Activated T-helper 2 cell treated with anti-CD3 and anti-CD28 coated beads, Interferon-gamma antibody, Interleukin-2, Interleukin-4, amounts not matched to agents 10 μg/mL and 5 μg/mL and 100 μg/mL, durations not matched to agents 14 hours and 24 hours and 36 hours (primary cell): ENCODE results near the gene SLC41A1. TPM values are rescaled to one million over a fixed set of nuclear protein-coding genes. Genes with fewer than 3 reads are reported as not detected.
A peak's percentile ranks its signal among the peaks of the same experiment; 100 is the strongest.

ENCODE experiments used
- DNase-seq: peaks from one replicate; pipeline ENCODE4 v3.0.0; 2021; ENCODE audit warnings: low spot score
- H3K27ac Mint-ChIP-seq: one replicate; pipeline ENCODE4 v1.8.0; 2021; ENCODE audit warnings: mixed read lengths
- H3K27me3 Mint-ChIP-seq: one replicate; pipeline ENCODE4 v1.8.0; 2021; ENCODE audit warnings: low read depth, mixed read lengths
- H3K36me3 Mint-ChIP-seq: one replicate; pipeline ENCODE4 v1.8.0; 2021; ENCODE audit warnings: low read depth, mixed read lengths
- H3K4me1 Mint-ChIP-seq: one replicate; pipeline ENCODE4 v1.8.0; 2021; ENCODE audit warnings: low read depth, mixed read lengths
- H3K4me3 Mint-ChIP-seq: one replicate; pipeline ENCODE4 v1.8.0; 2021; ENCODE audit warnings: low read depth, mild to moderate bottlenecking, moderate library complexity, mixed read lengths
- H3K9me3 Mint-ChIP-seq: one replicate; pipeline ENCODE4 v1.8.0; 2021; ENCODE audit warnings: mixed read lengths
- intact Hi-C: fragments of 100-400 bp; cut with micrococcal nuclease; formaldehyde crosslinking; loops from one replicate; pipeline ENCODE4 v1.15.1; 2023
- total RNA-seq: library from RNA; stranded (reverse); gene quantifications from 2 replicates; pipeline ENCODE4 v1.2.3, GENCODE V29; 2022

SLC41A1 gene
- total RNA-seq, 1 donor from 2014 or later: 46.9 TPM

DNA sequence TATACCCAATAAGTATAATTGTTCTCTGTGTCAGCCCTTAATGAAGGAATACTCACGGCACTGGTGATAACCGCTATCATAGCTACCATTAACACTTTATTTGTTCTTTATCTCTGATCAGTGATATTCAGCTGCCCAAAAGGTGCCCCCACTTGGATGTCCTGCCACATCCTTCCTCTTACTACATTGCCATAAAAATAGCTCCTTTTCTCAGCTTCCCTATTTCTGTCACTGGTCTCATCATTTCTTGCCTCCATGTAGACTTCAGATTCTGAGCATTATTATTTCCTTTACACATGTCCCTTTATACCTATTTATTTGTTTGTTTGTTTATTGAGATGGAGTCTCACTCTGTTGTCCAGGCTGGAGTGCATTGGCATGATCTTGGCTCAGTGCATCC lies 35.0 kb downstream of the SLC41A1 start:
- no peak for DNase-seq
- Mint-ChIP-seq H3K4me1 (peaks cover 39% of the 10 kb centered on the region), H3K9me3 (no peaks in the 10 kb centered on the region), H3K27ac (no peak overlapping the region), H3K27me3 (peaks cover 4% of the 10 kb centered on the region), H3K4me3 (no peak overlapping the region), H3K36me3 (peaks cover 9% of the 10 kb centered on the region)
- intact Hi-C loops: no loop called here

DNA sequence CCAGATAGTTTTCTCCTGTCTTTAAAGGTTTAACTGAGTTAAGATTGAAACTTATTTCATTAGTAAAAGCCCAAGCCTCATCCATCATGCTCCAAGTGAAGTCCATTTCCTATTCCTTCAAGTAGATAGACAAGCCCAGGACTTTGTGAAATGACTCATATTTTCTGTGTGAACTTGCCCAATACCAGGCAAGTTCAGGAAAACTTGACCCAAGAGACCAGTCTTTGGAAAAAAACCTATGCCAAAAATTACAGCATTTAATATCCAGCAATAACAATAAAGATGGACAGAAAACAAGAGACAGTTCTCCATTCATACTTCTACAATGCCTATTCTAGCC lies 37.3 kb downstream of the SLC41A1 start:
- peak overlapping the region; percentile 93 for H3K27ac Mint-ChIP-seq
- H3K27me3 Mint-ChIP-seq: peaks cover 4% of the 10 kb centered on the region
- H3K9me3 Mint-ChIP-seq: no peaks in the 10 kb centered on the region
- peaks cover 51% of the 10 kb centered on the region for H3K4me1 Mint-ChIP-seq
- peak overlapping the region; percentile 96 for H3K4me3 Mint-ChIP-seq
- no peak for DNase-seq
- intact Hi-C loops: loop anchor here (2.0 kb wide), 1 partner anchor 57 kb away; no protein-coding TSS in a partner anchor
- H3K36me3 Mint-ChIP-seq: peaks cover 30% of the 10 kb centered on the region

DNA sequence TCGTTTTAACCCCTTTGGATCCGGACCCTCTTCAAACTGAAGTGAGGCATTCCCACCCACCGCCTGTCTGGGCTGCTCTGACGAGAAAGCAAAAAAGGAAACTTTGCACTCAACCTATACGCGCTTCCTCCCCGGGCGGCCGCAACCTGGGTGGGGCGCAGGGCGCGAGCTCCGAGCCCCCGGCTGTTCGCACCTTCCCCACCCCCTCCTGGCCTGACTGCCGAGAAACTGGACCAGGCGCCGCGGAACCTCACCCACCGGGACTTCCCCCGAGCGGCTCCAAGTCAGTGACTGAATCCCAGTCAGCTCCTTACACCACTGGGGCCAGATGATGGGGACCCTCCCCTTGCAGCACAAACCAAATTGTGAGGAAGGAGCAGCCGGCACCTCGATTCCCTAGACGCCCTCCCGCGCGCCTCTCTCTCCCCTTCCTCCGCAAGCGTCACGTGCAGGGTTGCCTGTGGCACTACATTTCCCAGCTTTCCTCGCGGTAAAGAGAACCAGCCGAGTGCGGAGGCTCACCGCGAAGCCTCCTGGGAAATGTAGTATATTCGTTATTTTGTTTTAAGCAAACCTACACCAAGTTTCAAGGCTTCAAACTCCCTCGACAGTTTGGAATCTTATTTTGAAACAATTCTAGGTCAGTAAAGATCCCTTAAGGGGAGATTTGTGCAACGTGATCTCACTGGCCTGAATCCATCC lies 37.8 kb downstream of the SLC41A1 start, which contains the start of gene RAB29:
Gene RAB29 (minus strand): TSS at position 468 of the 702 bp plus-strand sequence. CDS start 526 bp downstream, outside the sequence.
- Mint-ChIP-seq H3K27ac (peak within 1 kb of the TSS; percentile 93), H3K4me1 (peaks cover 51% of the 10 kb centered on the region), H3K4me3 (peak within 1 kb of the TSS; percentile 96), H3K36me3 (peaks cover 35% of the 10 kb centered on the region), H3K9me3 (no peaks in the 10 kb centered on the region), H3K27me3 (peaks cover 4% of the 10 kb centered on the region)
- intact Hi-C loops: loop anchor here (2.0 kb wide), 1 partner anchor 56 kb away; no protein-coding TSS in a partner anchor
- peak; percentile 81 for DNase-seq

DNA sequence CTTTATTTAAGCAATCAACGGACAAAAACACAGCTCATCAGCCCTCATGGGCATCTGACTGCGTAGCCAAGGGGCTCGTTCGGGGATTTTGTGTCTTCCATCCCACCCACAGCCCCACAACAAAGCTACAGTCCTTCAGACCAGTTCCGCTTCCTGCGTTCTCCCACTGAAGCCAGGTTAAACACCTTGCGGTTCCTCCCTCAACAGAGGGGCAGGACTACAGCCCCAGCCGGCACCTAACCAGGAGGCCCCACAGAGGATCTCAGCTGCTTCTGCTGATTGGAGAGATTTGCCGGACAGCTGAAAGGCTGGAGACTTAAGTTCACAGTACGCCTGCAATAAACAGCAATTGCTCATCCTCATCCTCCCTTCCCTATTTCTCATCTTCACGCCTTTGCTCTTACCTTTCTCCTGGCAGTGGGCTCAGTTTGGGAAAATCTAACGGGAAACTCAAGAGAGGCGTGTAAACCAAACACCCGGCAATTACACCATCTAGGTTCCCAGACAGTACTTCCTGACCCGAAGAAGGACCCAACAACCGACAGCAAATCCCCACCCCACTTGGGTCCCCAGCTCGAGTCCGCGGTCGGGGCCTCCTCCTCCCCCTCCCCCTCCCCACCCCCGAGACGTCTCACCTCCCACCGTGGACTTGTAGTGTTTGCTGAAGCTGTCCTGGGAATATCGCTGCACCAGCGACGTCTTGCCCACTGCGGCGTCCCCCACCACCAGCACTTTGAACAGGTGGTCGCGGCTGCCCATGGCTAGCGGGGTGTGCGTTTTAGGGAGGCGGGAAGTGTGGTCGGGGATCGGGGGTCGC lies 38.6 kb downstream of the SLC41A1 start:
- intact Hi-C loops: loop anchor here (2.0 to 5.0 kb wide), 2 partner anchors 56 to 142 kb away; partner anchors contain the start of gene ELK4
- peaks cover 53% of the 10 kb centered on the region for H3K4me1 Mint-ChIP-seq
- peak overlapping the region; percentile 96 for H3K4me3 Mint-ChIP-seq
- H3K27me3 Mint-ChIP-seq: peaks cover 4% of the 10 kb centered on the region
- H3K9me3 Mint-ChIP-seq: no peaks in the 10 kb centered on the region
- DNase-seq: no peak
- H3K36me3 Mint-ChIP-seq: peaks cover 43% of the 10 kb centered on the region
- H3K27ac Mint-ChIP-seq: peak overlapping the region; percentile 93

DNA sequence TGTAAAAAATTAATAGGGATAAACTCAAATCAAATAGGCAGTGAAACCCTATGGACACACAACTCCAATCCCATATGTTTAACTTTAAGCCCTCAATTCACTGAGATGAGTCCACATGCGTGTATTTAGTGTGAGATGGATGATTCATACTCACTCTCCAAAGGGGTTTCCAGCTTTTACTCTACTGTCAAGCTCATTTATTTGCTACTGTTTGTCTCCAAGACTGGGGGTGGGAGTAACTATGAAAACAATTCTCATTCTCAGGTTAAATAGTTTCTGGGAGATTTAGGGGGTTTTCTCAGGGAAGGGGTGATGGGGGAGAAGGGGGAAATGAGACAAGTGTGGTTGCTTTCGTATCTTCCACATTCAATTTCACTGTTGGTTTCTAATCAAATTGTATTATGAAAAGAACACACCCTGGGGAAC lies 40.4 kb downstream of the SLC41A1 start:
- H3K9me3 Mint-ChIP-seq: no peaks in the 10 kb centered on the region
- peaks cover 50% of the 10 kb centered on the region for H3K4me1 Mint-ChIP-seq
- peaks cover 54% of the 10 kb centered on the region for H3K36me3 Mint-ChIP-seq
- H3K27me3 Mint-ChIP-seq: peaks cover 1% of the 10 kb centered on the region
- peak overlapping the region; percentile 96 for H3K4me3 Mint-ChIP-seq
- intact Hi-C loops: loop anchor here (1.0 to 5.0 kb wide), 4 partner anchors 22 to 140 kb away; partner anchors contain the start of genes ELK4, NUCKS1 and SLC41A1
- peak overlapping the region; percentile 54 for H3K27ac Mint-ChIP-seq
- no peak for DNase-seq

DNA sequence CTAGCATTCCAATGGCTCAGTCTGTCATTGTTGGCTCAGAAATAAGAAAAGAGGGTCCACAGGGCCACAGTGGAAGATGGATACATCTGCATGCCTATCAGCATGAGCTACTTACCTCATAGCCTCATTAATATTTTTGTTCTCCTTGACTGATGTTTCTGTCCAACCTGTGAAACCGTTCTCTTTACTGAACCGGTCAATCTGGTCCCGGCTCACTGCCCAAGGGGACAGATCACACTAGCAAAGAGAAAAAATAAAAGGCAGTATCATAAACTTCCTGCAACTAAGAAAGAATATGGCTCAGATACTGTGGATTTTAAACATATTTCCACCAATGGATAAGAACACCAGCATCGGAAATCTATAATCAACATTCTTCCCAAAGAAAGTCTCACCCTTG lies 42.4 kb downstream of the SLC41A1 start:
- DNase-seq: no peak
- intact Hi-C loops: loop anchor here (5.0 kb wide), 1 partner anchor 138 kb away; the partner anchor contains the start of gene ELK4
- H3K9me3 Mint-ChIP-seq: no peaks in the 10 kb centered on the region
- peaks cover 46% of the 10 kb centered on the region for H3K4me1 Mint-ChIP-seq
- no peak overlapping the region for H3K27ac Mint-ChIP-seq
- no peaks in the 10 kb centered on the region for H3K27me3 Mint-ChIP-seq
- H3K36me3 Mint-ChIP-seq: peaks cover 59% of the 10 kb centered on the region
- H3K4me3 Mint-ChIP-seq: no peak overlapping the region

DNA sequence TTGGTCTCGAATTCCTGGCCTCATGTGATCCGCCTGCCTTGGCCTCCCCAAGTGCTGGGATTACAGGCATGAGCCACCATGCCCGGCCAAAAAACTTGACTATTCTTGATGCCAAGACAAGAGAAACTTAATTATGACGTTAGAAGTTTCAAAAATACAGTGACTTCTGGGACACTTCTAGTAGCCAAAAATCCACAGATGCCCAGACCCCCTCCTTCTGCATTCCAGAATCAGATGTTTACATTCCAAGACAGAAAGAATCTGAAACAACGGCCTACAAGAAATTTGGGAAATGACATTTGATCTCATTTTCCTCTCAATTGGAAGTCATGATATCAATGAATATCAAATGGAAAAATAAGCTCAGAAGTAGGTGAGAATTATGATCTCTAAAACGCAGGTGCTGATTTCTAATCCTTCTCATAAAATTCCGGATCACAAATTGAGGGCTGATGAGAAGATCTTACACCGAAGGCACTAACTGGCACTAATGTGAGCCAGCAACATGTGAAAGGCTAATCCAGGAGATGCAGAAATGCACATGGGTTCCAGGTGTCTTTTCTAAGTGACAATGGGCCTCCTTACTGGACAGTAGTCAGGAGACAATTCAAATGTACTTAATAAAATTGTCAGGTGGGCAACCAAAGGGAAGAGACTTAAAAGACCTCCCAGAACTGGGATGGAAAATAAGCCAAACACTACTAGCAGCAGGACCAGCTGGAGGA lies 43.2 kb downstream of the SLC41A1 start:
- Mint-ChIP-seq H3K4me1 (peaks cover 41% of the 10 kb centered on the region), H3K27ac (no peak overlapping the region), H3K9me3 (no peaks in the 10 kb centered on the region), H3K36me3 (peaks cover 56% of the 10 kb centered on the region), H3K4me3 (no peak overlapping the region), H3K27me3 (no peaks in the 10 kb centered on the region)
- intact Hi-C loops: loop anchor here (5.0 kb wide), 1 partner anchor 138 kb away; the partner anchor contains the start of gene ELK4
- no peak for DNase-seq

DNA sequence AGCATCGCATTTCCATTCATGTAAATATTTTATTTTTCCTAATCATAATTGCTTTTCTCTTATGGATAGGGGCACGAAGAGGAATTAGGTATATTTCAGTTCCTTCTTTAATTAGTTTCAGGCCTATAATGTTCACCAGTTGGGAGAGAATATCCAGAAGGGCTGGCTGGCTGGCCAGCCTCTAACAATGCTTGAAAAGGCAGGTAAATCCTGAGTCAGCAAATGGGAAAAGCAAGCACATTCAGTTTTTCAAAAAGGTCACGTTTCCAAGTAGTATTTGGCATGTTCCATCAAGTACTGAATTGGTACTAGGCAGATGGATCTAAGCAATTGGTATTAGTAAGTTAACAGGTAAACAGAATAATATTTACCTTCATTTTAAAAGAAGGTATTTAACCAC lies 45.8 kb downstream of the SLC41A1 start:
- Mint-ChIP-seq H3K4me3 (no peak overlapping the region), H3K9me3 (no peaks in the 10 kb centered on the region), H3K4me1 (peaks cover 24% of the 10 kb centered on the region), H3K27me3 (no peaks in the 10 kb centered on the region), H3K36me3 (peaks cover 42% of the 10 kb centered on the region), H3K27ac (no peak overlapping the region)
- DNase-seq: no peak
- intact Hi-C loops: no loop called here

DNA sequence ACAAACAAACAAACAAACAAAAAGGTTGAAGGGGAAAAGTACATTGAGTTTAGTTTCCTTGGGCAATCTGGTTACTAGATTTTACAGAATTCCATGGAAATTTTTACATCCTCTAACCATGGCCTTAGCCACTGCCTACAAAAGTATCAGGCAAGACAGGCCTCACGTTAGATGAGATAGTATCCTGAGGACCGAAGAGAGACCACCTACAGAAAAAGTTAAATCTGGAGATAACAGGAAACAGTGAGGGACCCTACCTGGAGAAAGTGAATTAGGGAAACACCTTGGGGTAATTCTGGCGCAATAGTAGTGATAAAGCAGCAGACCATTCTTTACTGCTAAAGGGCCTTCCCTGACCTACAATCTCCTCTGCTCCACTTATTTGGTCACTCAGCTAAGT lies 46.4 kb downstream of the SLC41A1 start:
- intact Hi-C loops: no loop called here
- Mint-ChIP-seq H3K27ac (no peak overlapping the region), H3K36me3 (peaks cover 36% of the 10 kb centered on the region), H3K27me3 (no peaks in the 10 kb centered on the region), H3K4me1 (peaks cover 17% of the 10 kb centered on the region), H3K4me3 (no peak overlapping the region), H3K9me3 (no peaks in the 10 kb centered on the region)
- DNase-seq: no peak

DNA sequence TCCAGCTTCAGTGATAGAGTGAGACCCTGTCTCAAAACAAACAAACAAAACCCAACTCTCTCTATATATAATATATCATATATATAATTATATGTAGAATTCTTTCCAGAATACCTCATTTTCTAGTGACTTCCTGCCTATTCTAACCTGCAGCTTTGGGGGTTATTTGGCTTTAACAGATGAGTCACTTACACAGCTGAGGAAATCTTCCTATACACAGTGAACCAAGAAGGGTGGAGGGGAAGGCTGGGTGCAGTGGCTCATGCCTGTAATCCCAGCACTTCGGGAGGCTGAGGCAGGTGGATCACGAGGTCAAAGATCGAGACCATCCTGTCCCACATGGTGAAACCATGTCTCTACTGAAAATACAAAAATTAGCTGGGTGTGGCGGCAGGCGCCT lies 47.0 kb downstream of the SLC41A1 start:
- Mint-ChIP-seq H3K27me3 (no peaks in the 10 kb centered on the region), H3K9me3 (no peaks in the 10 kb centered on the region), H3K36me3 (peaks cover 32% of the 10 kb centered on the region), H3K4me1 (peaks cover 12% of the 10 kb centered on the region), H3K27ac (no peak overlapping the region), H3K4me3 (no peak overlapping the region)
- intact Hi-C loops: no loop called here
- DNase-seq: no peak

DNA sequence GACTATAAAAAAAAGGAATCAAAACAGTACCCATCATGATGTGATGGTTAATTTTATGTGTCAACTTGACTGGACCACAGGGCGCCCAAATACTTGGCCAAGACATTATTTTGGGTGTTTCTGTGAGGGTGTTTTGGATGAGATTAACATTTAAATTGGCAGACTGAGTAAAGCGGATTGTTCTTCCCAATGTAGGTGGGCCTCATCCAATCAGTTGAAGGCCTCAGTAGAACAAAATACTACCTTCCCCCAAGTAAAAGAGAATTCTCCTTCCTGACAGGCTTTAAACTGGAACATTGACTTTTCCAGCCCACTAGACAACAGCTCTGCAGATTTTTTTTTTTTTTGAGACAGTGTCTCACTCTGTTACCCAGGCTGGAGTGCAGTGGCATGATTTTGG lies 48.4 kb downstream of the SLC41A1 start:
- Mint-ChIP-seq H3K27ac (no peak overlapping the region), H3K4me1 (peaks cover 8% of the 10 kb centered on the region), H3K9me3 (no peaks in the 10 kb centered on the region), H3K36me3 (peaks cover 18% of the 10 kb centered on the region), H3K4me3 (no peak overlapping the region), H3K27me3 (no peaks in the 10 kb centered on the region)
- intact Hi-C loops: no loop called here
- DNase-seq: no peak

DNA sequence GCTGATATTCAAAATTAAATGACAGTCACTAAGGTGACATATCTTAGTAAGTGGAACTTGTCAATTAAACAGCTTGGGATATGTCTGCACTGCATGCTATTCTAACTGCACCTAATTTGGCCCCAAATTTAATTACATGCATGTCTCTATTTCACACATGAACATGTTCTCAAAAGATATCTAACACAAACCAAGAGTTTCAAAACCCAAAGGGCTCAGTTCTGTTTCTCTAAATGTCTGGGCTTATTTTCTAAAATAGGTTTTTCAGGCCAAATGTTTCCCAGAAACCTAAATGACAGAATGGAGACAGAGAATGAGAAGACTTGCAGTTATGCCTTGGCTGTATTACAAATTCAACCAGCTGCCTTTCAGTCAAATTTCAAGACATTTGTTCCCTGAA lies 49.0 kb downstream of the SLC41A1 start:
- Mint-ChIP-seq H3K4me3 (no peak overlapping the region), H3K36me3 (peaks cover 13% of the 10 kb centered on the region), H3K27ac (no peak overlapping the region), H3K27me3 (no peaks in the 10 kb centered on the region), H3K4me1 (peaks cover 8% of the 10 kb centered on the region), H3K9me3 (no peaks in the 10 kb centered on the region)
- intact Hi-C loops: no loop called here
- no peak for DNase-seq
